ENCODE data around the gene PPFIBP2. TPM values are rescaled to one million over a fixed set of nuclear protein-coding genes. Genes with fewer than 3 reads are reported as not detected.

The PPFIBP2 gene
- total RNA-seq, 4 donors from 2014 or later: 7.5 to 12.5 (median 10.0) TPM

DNA sequence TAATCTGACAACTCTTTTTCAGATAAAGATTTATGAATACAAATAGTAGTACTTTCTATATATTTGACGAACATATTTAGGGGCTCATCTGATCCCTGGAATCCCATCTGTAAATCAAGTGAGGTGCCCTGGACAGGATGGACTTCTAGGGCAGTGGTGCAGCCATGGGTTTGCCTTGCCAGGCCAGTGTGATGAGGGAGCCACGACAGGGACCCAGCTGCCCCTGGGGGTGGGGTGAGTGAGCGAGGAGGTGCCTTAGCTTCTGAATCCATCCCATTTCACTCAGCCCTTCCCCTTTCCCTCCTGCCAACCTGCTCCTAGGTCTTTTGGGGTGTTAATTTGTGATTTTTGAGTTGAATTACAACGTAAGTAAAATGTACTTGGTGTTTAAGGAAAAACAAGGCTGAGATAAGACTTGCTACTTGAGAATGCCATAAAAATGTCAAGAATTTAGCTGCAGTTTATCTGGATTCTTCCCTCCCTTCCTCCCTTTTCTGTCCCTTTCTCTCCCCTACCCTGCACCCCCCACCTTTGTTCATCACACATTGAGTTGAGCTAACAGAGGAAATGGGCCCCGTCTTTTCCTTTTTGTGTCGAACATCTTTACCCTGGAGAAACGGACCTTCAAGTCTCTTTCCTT is 60.8 kb downstream of the PPFIBP2 start:
- no peaks in the 10 kb centered on the region for H3K36me3 ChIP-seq
- TF ChIP-seq POLR2AphosphoS5 (IDR thresholded peaks at IDR 0.05): no peak
- TF ChIP-seq, protein P1, sequence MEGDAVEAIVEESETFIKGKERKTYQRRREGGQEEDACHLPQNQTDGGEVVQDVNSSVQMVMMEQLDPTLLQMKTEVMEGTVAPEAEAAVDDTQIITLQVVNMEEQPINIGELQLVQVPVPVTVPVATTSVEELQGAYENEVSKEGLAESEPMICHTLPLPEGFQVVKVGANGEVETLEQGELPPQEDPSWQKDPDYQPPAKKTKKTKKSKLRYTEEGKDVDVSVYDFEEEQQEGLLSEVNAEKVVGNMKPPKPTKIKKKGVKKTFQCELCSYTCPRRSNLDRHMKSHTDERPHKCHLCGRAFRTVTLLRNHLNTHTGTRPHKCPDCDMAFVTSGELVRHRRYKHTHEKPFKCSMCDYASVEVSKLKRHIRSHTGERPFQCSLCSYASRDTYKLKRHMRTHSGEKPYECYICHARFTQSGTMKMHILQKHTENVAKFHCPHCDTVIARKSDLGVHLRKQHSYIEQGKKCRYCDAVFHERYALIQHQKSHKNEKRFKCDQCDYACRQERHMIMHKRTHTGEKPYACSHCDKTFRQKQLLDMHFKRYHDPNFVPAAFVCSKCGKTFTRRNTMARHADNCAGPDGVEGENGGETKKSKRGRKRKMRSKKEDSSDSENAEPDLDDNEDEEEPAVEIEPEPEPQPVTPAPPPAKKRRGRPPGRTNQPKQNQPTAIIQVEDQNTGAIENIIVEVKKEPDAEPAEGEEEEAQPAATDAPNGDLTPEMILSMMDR (IDR thresholded peaks at IDR 0.05): no peak
- no peak for TF ChIP-seq POLR2A (IDR thresholded peaks at IDR 0.05; ENCODE audit: low read depth)
- TF ChIP-seq EP300 (IDR thresholded peaks at IDR 0.05): no peak
- no peak overlapping the region for H3K4me3 ChIP-seq
- 81% methylated on average over 7 of the region's 7 CpGs for WGBS
- H3K27ac ChIP-seq (replicated peaks in 1 of 4): no peak overlapping the region
- no peak for DNase-seq (ENCODE audit: extremely low spot score)
- peaks cover 0 to 36% (median 0%) of the 10 kb centered on the region in 4 donors for H3K27me3 ChIP-seq
- no peaks in the 10 kb centered on the region for H3K9me3 ChIP-seq
- peaks cover 52 to 57% (median 53%) of the 10 kb centered on the region in 4 donors for H3K4me1 ChIP-seq
- intact Hi-C loops (cut with DNase I): no loop called here

GRCh38 chr11:7575841-7576725 is 62.3 kb downstream of the PPFIBP2 start:
- intact Hi-C loops (cut with DNase I): no loop called here
- peak overlapping the region; percentile 67 to 83 (median 77) for H3K27ac ChIP-seq (replicated peaks in 1 of 4)
- no peaks in the 10 kb centered on the region for H3K9me3 ChIP-seq
- H3K36me3 ChIP-seq: no peaks in the 10 kb centered on the region
- H3K4me3 ChIP-seq: peak overlapping the region; percentile 27 to 46 (median 36)
- peaks cover 66 to 71% (median 67%) of the 10 kb centered on the region in 4 donors for H3K4me1 ChIP-seq
- TF ChIP-seq POLR2A (IDR thresholded peaks at IDR 0.05; ENCODE audit: low read depth) (no peak), POLR2AphosphoS5 (IDR thresholded peaks at IDR 0.05) (no peak), EP300 (IDR thresholded peaks at IDR 0.05) (no peak)
- TF ChIP-seq, protein P1 (IDR thresholded peaks at IDR 0.05): no peak
- peaks cover 0 to 36% (median 0%) of the 10 kb centered on the region in 4 donors for H3K27me3 ChIP-seq
- 82% methylated on average over 6 of the region's 11 CpGs for WGBS
- no peak for DNase-seq (ENCODE audit: extremely low spot score)

GRCh38 chr11:7576726-7577290 is 63.0 kb downstream of the PPFIBP2 start:
- H3K36me3 ChIP-seq: no peaks in the 10 kb centered on the region
- peak overlapping the region; percentile 67 to 83 (median 77) for H3K27ac ChIP-seq (replicated peaks in 1 of 4)
- H3K27me3 ChIP-seq: peaks cover 0 to 36% (median 0%) of the 10 kb centered on the region in 4 donors
- DNase-seq (ENCODE audit: extremely low spot score): no peak
- H3K4me3 ChIP-seq: peak overlapping the region; percentile 27 to 46 (median 36)
- WGBS: 12% methylated on average over 8 of the region's 13 CpGs
- intact Hi-C loops (cut with DNase I): no loop called here
- no peaks in the 10 kb centered on the region for H3K9me3 ChIP-seq
- TF ChIP-seq POLR2A (IDR thresholded peaks at IDR 0.05; ENCODE audit: low read depth) (no peak), EP300 (IDR thresholded peaks at IDR 0.05) (no peak), POLR2AphosphoS5 (IDR thresholded peaks at IDR 0.05) (no peak)
- TF ChIP-seq, protein P1 (IDR thresholded peaks at IDR 0.05): no peak
- peaks cover 64 to 76% (median 67%) of the 10 kb centered on the region in 4 donors for H3K4me1 ChIP-seq

DNA sequence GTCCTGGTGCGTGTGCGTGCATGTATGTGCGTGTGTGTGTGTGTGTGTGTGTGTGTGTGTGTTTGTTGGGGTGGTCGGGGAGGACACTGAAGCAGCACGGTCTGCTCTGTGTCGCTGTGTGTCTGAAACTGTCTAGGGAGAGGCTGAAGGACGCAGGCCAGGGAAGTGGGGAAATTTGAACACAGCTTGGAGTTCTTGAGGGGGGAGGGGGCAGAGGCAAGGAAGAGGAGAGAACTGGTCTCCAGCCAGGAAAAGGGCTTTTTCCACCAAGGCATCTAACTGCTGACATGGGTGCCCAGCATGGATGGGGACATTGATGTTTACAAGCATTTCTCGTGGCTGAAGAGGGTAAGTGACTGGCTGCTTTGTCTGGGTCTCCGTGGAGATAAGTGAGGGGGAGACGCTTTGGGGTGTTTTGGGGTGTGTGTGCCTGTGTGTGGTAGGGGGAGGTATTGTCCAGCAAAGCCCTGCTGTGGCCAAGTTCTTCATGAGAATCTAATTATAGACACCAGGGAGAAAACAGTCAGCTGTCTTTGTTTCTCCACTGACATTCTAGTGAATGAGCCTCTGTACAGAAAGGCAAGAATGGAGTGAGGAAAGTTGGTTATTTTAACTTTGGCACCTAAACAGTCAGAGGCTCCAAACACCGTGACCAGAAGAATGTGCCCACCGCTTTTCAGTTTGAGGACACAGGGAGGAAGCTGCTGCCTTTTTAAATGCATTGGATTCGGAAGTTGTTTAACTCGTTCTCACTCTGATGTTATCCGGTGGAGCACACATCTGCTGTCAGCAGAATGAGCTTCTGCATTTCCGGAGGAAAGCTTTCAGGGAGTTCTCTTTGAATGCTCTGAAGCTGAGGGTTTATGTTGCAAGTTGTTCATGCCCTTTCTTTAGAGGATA is 63.7 kb downstream of the PPFIBP2 start:
- intact Hi-C loops (cut with DNase I): no loop called here
- Histone ChIP-seq H3K9me3 (no peaks in the 10 kb centered on the region), H3K36me3 (no peaks in the 10 kb centered on the region), H3K4me1 (peaks cover 57 to 71% (median 64%) of the 10 kb centered on the region in 4 donors), H3K27me3 (peaks cover 0 to 35% (median 0%) of the 10 kb centered on the region in 4 donors), H3K4me3 (peak overlapping the region; percentile 27 to 46 (median 36)), H3K27ac (replicated peaks in 1 of 4) (peak overlapping the region; percentile 67 to 83 (median 77))
- TF ChIP-seq, protein P1 (IDR thresholded peaks at IDR 0.05): no peak
- peak in 1 of 2 donors; percentile 22 for TF ChIP-seq POLR2AphosphoS5 (IDR thresholded peaks at IDR 0.05)
- DNase-seq (ENCODE audit: extremely low spot score): no peak
- 13% methylated on average over 16 of the region's 16 CpGs for WGBS

All from esophagus muscularis mucosa (tissue), 4 donors.